HEK293 (cell line): Measurements from ENCODE around the gene MEAK7.
A peak's percentile ranks its signal among the peaks of the same experiment; 100 is the strongest.

ENCODE experiments used
- CTCF ChIA-PET: fragments of 350-600 bp; formaldehyde crosslinking; extraction: SDS; loops from one replicate; lab custom pipeline; 2021; ENCODE audit warnings: antibody characterized with exemption; lab: Yijun Ruan, JAX
- POLR2A ChIA-PET: fragments of 300-600 bp; formaldehyde crosslinking; extraction: SDS; loops from one replicate; lab custom pipeline; 2020; ENCODE audit warnings: antibody characterized with exemption, inconsistent platforms; lab: Yijun Ruan, JAX
- H3K27ac ChIP-seq: fragments of 200-500 bp; sonication (Bioruptor generic); 2 replicates; pipeline ENCODE4 v1.5.1; 2014; ENCODE audit warnings: low read depth, low read length, control low read depth, inconsistent platforms; ENCODE audit errors: extremely low read depth
- H3K36me3 ChIP-seq, 2 experiments: fragments of 200-500 bp in 1 of 2; sonication (Bioruptor generic) in 1 of 2; 1 replicate in 1 of 2; 2 replicates in 1 of 2; pipeline ENCODE4 v1.5.1; 2014 to 2017; ENCODE audit warnings: inconsistent platforms in 2 of 2, low read length in 2 of 2; ENCODE audit not compliant: control insufficient read depth in 2 of 2, insufficient read depth in 1 of 2
- H3K4me1 ChIP-seq: fragments of 200-500 bp; sonication (Bioruptor generic); 2 replicates; pipeline ENCODE4 v1.5.1; 2014; ENCODE audit warnings: mild to moderate bottlenecking, low read length, inconsistent platforms; ENCODE audit not compliant: control insufficient read depth, insufficient read depth
- H3K4me3 ChIP-seq: 2 replicates; pipeline ENCODE4 v1.5.1; 2011; ENCODE audit warnings: low read depth, mild to moderate bottlenecking, control low read depth, low read length, moderate library complexity
- H3K9me3 ChIP-seq: fragments of 200-500 bp; sonication (Bioruptor generic); 2 replicates; pipeline ENCODE4 v1.5.1; 2014; ENCODE audit warnings: low read depth, low read length, inconsistent platforms; ENCODE audit not compliant: control insufficient read depth, insufficient read depth
- ATF2 ChIP-seq: fragments of 450-650 bp; formaldehyde crosslinking; IDR thresholded peaks from 2 replicates; pipeline ENCODE4 v1.5.1; 2016; ENCODE audit warnings: missing biosample characterization, missing genetic modification characterization, low read depth
- EGR2 ChIP-seq: fragments of 450-650 bp; formaldehyde crosslinking; IDR thresholded peaks from 2 replicates; pipeline ENCODE4 v1.5.1; 2016; ENCODE audit warnings: low read depth, missing biosample characterization, missing genetic modification characterization
- GLIS1 ChIP-seq: fragments of 450-650 bp; formaldehyde crosslinking; IDR thresholded peaks from 2 replicates; pipeline ENCODE4 v1.5.1; 2016; ENCODE audit warnings: missing biosample characterization, missing genetic modification characterization
- IKZF3 ChIP-seq: fragments of 450-650 bp; IDR thresholded peaks from 2 replicates; pipeline ENCODE4 v1.5.0; 2018; ENCODE audit warnings: missing biosample characterization, mild to moderate bottlenecking, missing genetic modification characterization, moderate library complexity
- INSM2 ChIP-seq: fragments of 450-650 bp; formaldehyde crosslinking; IDR thresholded peaks from 2 replicates; pipeline ENCODE4 v1.5.1; 2016; ENCODE audit warnings: missing biosample characterization, missing genetic modification characterization
- KLF10 ChIP-seq: fragments of 450-650 bp; IDR thresholded peaks from 2 replicates; pipeline ENCODE4 v1.5.1; 2018; ENCODE audit warnings: missing biosample characterization, mild to moderate bottlenecking, missing genetic modification characterization
- KLF7 ChIP-seq: fragments of 450-650 bp; formaldehyde crosslinking; IDR thresholded peaks from 2 replicates; pipeline ENCODE4 v1.5.1; 2016; ENCODE audit warnings: missing biosample characterization, missing genetic modification characterization, borderline replicate concordance
- KLF9 ChIP-seq: fragments of 450-650 bp; formaldehyde crosslinking; IDR thresholded peaks from 2 replicates; pipeline ENCODE4 v1.5.1; 2016; ENCODE audit warnings: missing biosample characterization, missing genetic modification characterization, low read depth
- SETDB1 ChIP-seq: IDR thresholded peaks from one replicate; pipeline ENCODE4 v1.6.1; 2017; ENCODE audit warnings: mild to moderate bottlenecking, low read length, moderate library complexity, mixed read lengths; ENCODE audit not compliant: insufficient read length
- TRIM28 ChIP-seq: IDR thresholded peaks from 2 replicates; pipeline ENCODE4 v1.6.1; 2011; ENCODE audit warnings: low read length, control low read depth, borderline replicate concordance
- ZBTB21 ChIP-seq: fragments of 450-650 bp; formaldehyde crosslinking; IDR thresholded peaks from 2 replicates; pipeline ENCODE4 v1.5.1; 2017; ENCODE audit warnings: missing biosample characterization, missing genetic modification characterization
- ZBTB49 ChIP-seq: fragments of 450-650 bp; formaldehyde crosslinking; IDR thresholded peaks from 2 replicates; pipeline ENCODE4 v1.5.1; 2016; ENCODE audit warnings: missing biosample characterization, missing genetic modification characterization, low read depth
- ZBTB8A ChIP-seq: fragments of 450-650 bp; formaldehyde crosslinking; IDR thresholded peaks from 2 replicates; pipeline ENCODE4 v1.5.1; 2016; ENCODE audit warnings: missing biosample characterization, missing genetic modification characterization
- ZIC2 ChIP-seq: fragments of 450-650 bp; formaldehyde crosslinking; IDR thresholded peaks from 2 replicates; pipeline ENCODE4 v1.5.1; 2016; ENCODE audit warnings: missing biosample characterization, missing genetic modification characterization
- ZNF2 ChIP-seq: fragments of 450-650 bp; formaldehyde crosslinking; IDR thresholded peaks from 2 replicates; pipeline ENCODE4 v1.5.1; 2016; ENCODE audit warnings: missing biosample characterization, missing genetic modification characterization
- ZNF292 ChIP-seq: fragments of 450-650 bp; formaldehyde crosslinking; IDR thresholded peaks from 2 replicates; pipeline ENCODE4 v1.5.1; 2016; ENCODE audit warnings: low read depth, missing biosample characterization, missing genetic modification characterization, borderline replicate concordance
- ZNF302 ChIP-seq: fragments of 450-650 bp; formaldehyde crosslinking; IDR thresholded peaks from 2 replicates; pipeline ENCODE4 v1.5.1; 2016; ENCODE audit warnings: missing biosample characterization, missing genetic modification characterization, low read depth
- ZNF37A ChIP-seq: fragments of 450-650 bp; IDR thresholded peaks from 2 replicates; pipeline ENCODE4 v1.5.1; 2018; ENCODE audit warnings: missing biosample characterization, missing genetic modification characterization
- ZNF394 ChIP-seq: fragments of 450-650 bp; formaldehyde crosslinking; IDR thresholded peaks from 2 replicates; pipeline ENCODE4 v1.5.1; 2016; ENCODE audit warnings: missing biosample characterization, missing genetic modification characterization, mild to moderate bottlenecking, moderate library complexity, borderline replicate concordance
- ZNF488 ChIP-seq: fragments of 450-650 bp; formaldehyde crosslinking; IDR thresholded peaks from 2 replicates; pipeline ENCODE4 v1.5.1; 2016; ENCODE audit warnings: missing biosample characterization, missing genetic modification characterization
- ZNF510 ChIP-seq: fragments of 450-650 bp; formaldehyde crosslinking; IDR thresholded peaks from 2 replicates; pipeline ENCODE4 v1.5.1; 2018; ENCODE audit warnings: mild to moderate bottlenecking, missing genetic modification characterization, missing biosample characterization; ENCODE audit not compliant: insufficient replicate concordance
- ZNF521 ChIP-seq: fragments of 450-650 bp; formaldehyde crosslinking; IDR thresholded peaks from 2 replicates; pipeline ENCODE4 v1.5.1; 2017; ENCODE audit warnings: missing biosample characterization, mild to moderate bottlenecking, missing genetic modification characterization
- ZNF555 ChIP-seq: fragments of 450-650 bp; formaldehyde crosslinking; conservative IDR thresholded peaks from 2 replicates; pipeline ENCODE4 v1.5.1; 2017; ENCODE audit warnings: missing biosample characterization, mild to moderate bottlenecking, missing genetic modification characterization, inconsistent platforms
- ZNF580 ChIP-seq: fragments of 450-650 bp; formaldehyde crosslinking; IDR thresholded peaks from 2 replicates; pipeline ENCODE4 v1.5.1; 2016; ENCODE audit warnings: missing biosample characterization, missing genetic modification characterization
- ZNF585B ChIP-seq: fragments of 450-650 bp; formaldehyde crosslinking; IDR thresholded peaks from 2 replicates; pipeline ENCODE4 v1.5.1; 2016; ENCODE audit warnings: missing biosample characterization, missing genetic modification characterization
- ZNF639 ChIP-seq: fragments of 450-650 bp; formaldehyde crosslinking; IDR thresholded peaks from 2 replicates; pipeline ENCODE4 v1.5.1; 2016; ENCODE audit warnings: missing biosample characterization, missing genetic modification characterization
- ZNF747 ChIP-seq: fragments of 450-650 bp; formaldehyde crosslinking; IDR thresholded peaks from 2 replicates; pipeline ENCODE4 v1.5.1; 2016; ENCODE audit warnings: missing biosample characterization, missing genetic modification characterization
- ZNF792 ChIP-seq: fragments of 450-650 bp; formaldehyde crosslinking; IDR thresholded peaks from 2 replicates; pipeline ENCODE4 v1.5.1; 2016; ENCODE audit warnings: missing biosample characterization, missing genetic modification characterization
- ZSCAN23 ChIP-seq: fragments of 450-650 bp; formaldehyde crosslinking; IDR thresholded peaks from 2 replicates; pipeline ENCODE4 v1.5.1; 2016; ENCODE audit warnings: missing biosample characterization, missing genetic modification characterization

The MEAK7 gene

GRCh38 chr16:84548508-84548907, 44.0 kb upstream of the MEAK7 start:
- Histone ChIP-seq H3K4me1 (peaks cover 3% of the 10 kb centered on the region; the same call in 1 of the 2 replicates), H3K4me3 (no peak overlapping the region), H3K36me3 (no peaks in the 10 kb centered on the region)
- TF ChIP-seq ZNF488 (tag by site-specific recombination) (no peak), ZBTB49 (tag by site-specific recombination) (no peak), ZNF302 (no peak), IKZF3 (tag by site-specific recombination) (no peak), ZNF37A (tag by site-specific recombination) (no peak), ZNF394 (no peak), ZNF747 (tag by site-specific recombination) (no peak), KLF7 (no peak), ZNF639 (tag by site-specific recombination) (no peak), SETDB1 (no peak), ZBTB21 (tag by site-specific recombination) (no peak), ZNF555 (tag by site-specific recombination) (no peak), ZNF510 (tag by site-specific recombination) (no peak), KLF9 (tag by site-specific recombination) (no peak), ZNF292 (no peak), ZNF521 (tag by site-specific recombination) (no peak)
- TF ChIP-seq, all 188 proteins: peak for 0
- Histone ChIP-seq H3K9me3 (no peaks in the 10 kb centered on the region), H3K27ac (no peak overlapping the region)
- POLR2A ChIA-PET, result no interaction called here
- CTCF ChIA-PET, result no interaction called here

GRCh38 chr16:84547546-84548061, 43.1 kb upstream of the MEAK7 start:
- Histone ChIP-seq H3K4me1 (peaks cover 3% of the 10 kb centered on the region; the same call in 1 of the 2 replicates), H3K4me3 (no peak overlapping the region), H3K9me3 (no peaks in the 10 kb centered on the region), H3K36me3 (no peaks in the 10 kb centered on the region), H3K27ac (no peak overlapping the region)
- ChIA-PET POLR2A (interaction anchor here (0.5 kb wide), 1 partner anchor 38 kb away, joined by 3 read pairs; no protein-coding TSS in a partner anchor), CTCF (interaction anchor here (1.3 kb wide), 1 partner anchor 37 kb away, joined by 3 read pairs; no protein-coding TSS in a partner anchor)
- TF ChIP-seq KLF7 (no peak), ATF2 (tag by site-specific recombination) (peak; percentile 71), GLIS1 (tag by site-specific recombination) (peak; percentile 87), ZBTB8A (tag by site-specific recombination) (no peak), TRIM28 (peak; percentile 44; the same call in 1 of the 2 replicates), ZIC2 (tag by site-specific recombination) (no peak), ZNF580 (tag by site-specific recombination) (no peak), KLF10 (tag by site-specific recombination) (no peak), ZNF792 (tag by site-specific recombination) (no peak), ZNF2 (no peak), ZNF585B (tag by site-specific recombination) (no peak), INSM2 (no peak), EGR2 (peak; percentile 56; the same call in 1 of the 2 replicates), ZSCAN23 (tag by site-specific recombination) (no peak)
